Epithelial cell of proximal tubule (primary cell): Measurements from ENCODE around the gene NOC4L. TPM values are rescaled to one million over a fixed set of nuclear protein-coding genes. Genes with fewer than 3 reads are reported as not detected.

Experiments
- DNase-seq: peaks from one replicate; pipeline ENCODE4 v3.0.0-alpha.2; 2011; ENCODE audit warnings: low read depth
- H3K4me3 ChIP-seq: 2 replicates; pipeline ENCODE4 v1.5.1; 2011; ENCODE audit warnings: low read depth, mild to moderate bottlenecking, low read length
- CTCF ChIP-seq: conservative IDR thresholded peaks from 2 replicates; pipeline ENCODE4 v1.5.1; 2012; ENCODE audit warnings: low read depth, mild to moderate bottlenecking, low read length
- total RNA-seq: library from RNA; depleted of rRNA; stranded (reverse); fragments of >200 nt; gene quantifications from 2 replicates; pipeline ENCODE4 v1.2.3, GENCODE V29; 2015

Gene NOC4L
- total RNA-seq, 1 donor from 2014 or later: 45.0 TPM

- H3K4me3 ChIP-seq: no peak overlapping the region
- DNase-seq: no peak
- TF ChIP-seq CTCF: no peak
Measured at GRCh38 chr12:132174839-132175490, 30.7 kb downstream of the NOC4L start.

GRCh38 chr12:132175496-132176384 is 31.5 kb downstream of the NOC4L start:
- no peak for DNase-seq
- TF ChIP-seq CTCF: no peak

GRCh38 chr12:132176385-132176919 is 32.2 kb downstream of the NOC4L start:
- no peak for TF ChIP-seq CTCF
- no peak for DNase-seq

More at GRCh38 chr12:132175496-132176384, 31.5 kb downstream of the NOC4L start:
- no peak overlapping the region for H3K4me3 ChIP-seq

GRCh38 chr12:132176920-132177551 is 32.8 kb downstream of the NOC4L start:
- no peak for DNase-seq
- H3K4me3 ChIP-seq: no peak overlapping the region
- no peak for TF ChIP-seq CTCF

More at GRCh38 chr12:132176385-132176919, 32.2 kb downstream of the NOC4L start:
- no peak overlapping the region for H3K4me3 ChIP-seq

GRCh38 chr12:132178316-132178715 is 34.1 kb downstream of the NOC4L start:
- H3K4me3 ChIP-seq: no peak overlapping the region
- no peak for DNase-seq
- TF ChIP-seq CTCF: no peak

- no peak for DNase-seq
- TF ChIP-seq CTCF: no peak
- no peak overlapping the region for H3K4me3 ChIP-seq
Measured at GRCh38 chr12:132178801-132179401, 34.6 kb downstream of the NOC4L start.
